HCEC 1CT (cell line): Measurements from ENCODE around the gene NR2F2.

Experiments
- DNase-seq: peaks from one replicate; pipeline ENCODE4 v3.0.0-alpha.2; 2017

The NR2F2 gene

GRCh38 chr15:96355568-96356187 is 25.2 kb downstream of the NR2F2 start:
- DNase-seq = no peak

DNA sequence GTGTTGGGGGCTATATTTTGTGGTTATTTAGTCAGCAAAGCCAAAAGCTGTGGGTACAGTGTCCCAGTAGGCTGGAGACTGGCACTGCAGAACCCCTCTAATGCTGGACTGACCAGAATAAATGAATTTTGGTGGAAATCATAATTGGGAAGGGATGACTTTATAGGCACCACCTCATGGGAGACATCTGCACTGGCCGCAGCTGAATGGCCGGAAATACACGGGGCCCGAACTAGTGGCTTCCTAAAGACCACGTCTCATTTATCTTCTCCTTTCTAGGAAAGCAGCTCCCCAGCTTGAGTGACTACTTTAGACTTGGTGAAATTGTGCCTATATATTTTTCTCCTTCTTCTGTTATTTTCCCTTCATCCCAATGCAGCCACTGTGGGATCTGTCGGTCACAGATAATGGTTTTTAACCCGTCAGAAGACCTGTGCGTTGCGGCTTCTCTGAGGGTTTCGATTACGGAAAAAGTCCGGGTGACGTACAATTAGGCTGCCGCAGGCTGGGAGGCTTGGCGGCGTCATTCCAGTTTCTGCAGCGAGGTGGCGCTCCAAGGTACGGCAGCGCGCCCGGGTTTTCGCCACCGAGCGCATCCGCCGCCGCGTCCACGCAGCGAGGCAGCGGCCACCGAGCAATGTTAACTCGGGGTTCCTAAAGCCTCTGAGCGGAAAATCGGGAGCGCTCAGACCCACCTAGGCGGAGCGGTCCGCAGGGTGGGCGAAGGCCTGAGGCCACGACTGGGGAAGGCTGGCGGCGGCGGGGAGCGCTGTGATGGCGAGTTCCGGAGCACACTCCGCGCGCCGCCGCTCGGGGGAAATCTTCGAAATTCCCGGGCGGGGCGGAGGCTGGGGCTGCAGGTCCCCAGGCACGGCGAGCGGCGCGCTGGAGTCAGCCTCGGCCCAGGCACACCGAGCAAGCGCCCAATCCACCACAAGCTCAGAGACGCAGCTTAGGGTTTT is 26.3 kb downstream of the NR2F2 start:
- peak; percentile 80 for DNase-seq

- no peak for DNase-seq
Measured at GRCh38 chr15:96358001-96358801, 27.7 kb downstream of the NR2F2 start.

GRCh38 chr15:96358821-96359615 is 28.5 kb downstream of the NR2F2 start:
- no peak for DNase-seq

- peak; percentile 59 for DNase-seq
Measured at GRCh38 chr15:96359616-96360521, 29.4 kb downstream of the NR2F2 start.

GRCh38 chr15:96360581-96361308 is 30.2 kb downstream of the NR2F2 start:
- no peak for DNase-seq

- no peak for DNase-seq
Measured at GRCh38 chr15:96361309-96362010, 31.0 kb downstream of the NR2F2 start.

DNA sequence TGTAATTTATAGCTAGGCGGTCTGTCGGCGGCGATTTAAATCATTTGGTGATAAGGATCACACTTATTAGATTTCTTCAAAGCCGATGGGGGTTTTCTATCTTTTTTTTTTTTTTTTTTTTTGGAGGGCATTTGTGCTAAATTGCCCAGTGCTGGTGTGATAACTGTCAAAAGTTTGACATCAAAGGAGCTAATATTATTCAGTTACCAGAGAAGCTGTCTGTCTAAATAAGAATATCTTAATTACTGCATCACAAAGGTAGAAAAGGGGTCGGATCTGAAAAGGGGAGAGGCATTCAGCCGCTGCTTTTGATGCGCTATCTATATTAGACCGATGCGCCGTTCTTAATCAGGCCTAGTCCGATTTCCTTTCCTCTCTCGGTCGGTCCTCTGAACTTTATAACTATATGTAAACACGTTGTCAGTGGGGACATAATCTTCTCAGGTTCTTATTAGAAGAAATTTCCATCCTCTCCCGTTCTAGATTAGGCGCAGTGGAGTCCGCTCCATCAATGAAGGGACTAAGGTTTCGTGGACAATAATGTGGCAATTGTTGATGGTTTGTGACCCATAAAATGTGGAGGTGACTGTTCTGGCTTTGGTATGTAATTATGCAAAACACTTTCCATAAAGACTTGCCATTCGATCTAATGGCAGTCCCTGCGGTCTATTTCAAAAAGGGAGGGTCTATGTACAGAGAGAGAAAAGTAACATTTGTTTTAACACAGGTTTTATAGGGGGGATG is 31.7 kb downstream of the NR2F2 start:
- no peak for DNase-seq

- DNase-seq = no peak
Measured at GRCh38 chr15:96362755-96363651, 32.5 kb downstream of the NR2F2 start.

DNA sequence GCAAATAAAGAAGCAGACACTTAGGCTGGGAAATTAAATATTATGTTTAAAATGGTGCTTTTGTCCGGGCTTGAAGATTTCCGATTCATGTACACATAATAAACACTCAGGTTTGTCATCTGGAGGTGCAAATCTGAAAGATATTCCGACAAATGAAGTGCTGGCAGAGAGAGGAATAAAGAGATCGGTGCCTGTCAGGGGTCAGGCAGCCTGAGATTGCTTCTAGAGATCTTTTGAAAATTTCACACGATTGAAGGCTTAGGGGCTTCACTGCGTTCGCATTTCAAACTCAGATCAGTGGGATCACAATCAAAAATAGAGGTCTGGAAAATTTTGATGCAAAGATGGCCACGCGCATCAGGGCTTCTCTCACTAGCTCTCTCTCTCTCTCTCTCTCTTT is 33.2 kb downstream of the NR2F2 start:
- no peak for DNase-seq

- DNase-seq = no peak
Measured at GRCh38 chr15:96365781-96366525, 35.5 kb downstream of the NR2F2 start.

DNA sequence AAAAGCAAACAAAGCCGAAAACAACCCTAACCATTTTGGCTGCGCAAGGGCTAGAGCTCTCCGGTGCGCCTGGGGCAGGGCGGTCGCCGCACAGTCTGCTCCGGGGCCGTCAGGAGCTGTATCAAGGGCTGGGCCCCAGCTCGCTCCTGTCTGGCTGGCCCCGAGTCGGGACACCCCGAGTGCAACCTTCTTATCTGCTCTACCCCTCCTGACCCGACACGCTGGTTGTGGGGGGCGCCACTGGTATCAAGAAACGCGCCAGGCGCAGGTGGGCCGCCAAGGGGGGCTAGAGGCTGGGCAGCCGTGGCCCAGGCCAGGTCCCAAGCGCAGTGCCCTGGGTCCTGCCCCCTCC is 36.0 kb downstream of the NR2F2 start:
- DNase-seq = no peak

DNA sequence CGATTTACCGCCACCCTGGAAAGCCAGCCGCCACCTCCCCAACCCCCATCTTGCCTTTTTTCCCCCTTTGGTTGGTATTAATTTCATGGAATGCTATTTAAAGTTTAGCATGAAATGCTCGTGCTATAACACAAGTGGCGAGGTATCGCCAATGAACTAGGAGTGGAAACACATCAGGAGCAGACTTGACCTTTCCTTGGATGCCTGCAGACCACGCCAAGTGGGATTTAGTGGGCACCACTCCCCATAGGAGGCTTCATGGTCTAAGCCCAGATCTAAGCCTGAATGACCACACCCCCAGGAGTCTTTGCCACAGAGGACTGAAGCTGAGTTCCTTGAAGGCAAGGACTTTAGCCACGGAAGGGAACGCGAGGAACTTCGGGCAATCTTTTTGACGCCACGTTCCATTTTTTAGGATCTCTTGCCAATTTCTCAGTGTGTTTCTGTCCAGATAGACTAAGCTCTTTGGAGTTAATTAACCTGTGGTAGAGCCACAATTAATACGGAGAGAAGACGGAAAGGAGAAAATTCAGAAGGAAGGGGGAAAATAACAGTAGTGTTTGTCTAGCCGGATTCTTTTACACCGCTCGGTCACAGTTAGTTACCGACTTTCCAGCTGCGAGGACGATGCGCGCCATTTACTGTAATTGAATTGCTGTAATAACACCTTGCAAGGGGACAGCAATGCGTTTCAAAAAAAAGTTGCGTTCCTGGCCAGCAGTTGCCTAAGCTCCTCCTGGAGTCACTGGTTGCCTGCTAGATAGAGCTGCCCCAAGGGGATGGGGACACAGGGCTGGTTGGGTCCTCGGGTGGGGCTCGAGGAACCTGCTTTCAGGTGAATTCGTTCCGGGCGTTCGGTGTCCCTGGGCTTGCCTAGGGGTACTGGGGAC is 37.1 kb downstream of the NR2F2 start:
- no peak for DNase-seq

DNA sequence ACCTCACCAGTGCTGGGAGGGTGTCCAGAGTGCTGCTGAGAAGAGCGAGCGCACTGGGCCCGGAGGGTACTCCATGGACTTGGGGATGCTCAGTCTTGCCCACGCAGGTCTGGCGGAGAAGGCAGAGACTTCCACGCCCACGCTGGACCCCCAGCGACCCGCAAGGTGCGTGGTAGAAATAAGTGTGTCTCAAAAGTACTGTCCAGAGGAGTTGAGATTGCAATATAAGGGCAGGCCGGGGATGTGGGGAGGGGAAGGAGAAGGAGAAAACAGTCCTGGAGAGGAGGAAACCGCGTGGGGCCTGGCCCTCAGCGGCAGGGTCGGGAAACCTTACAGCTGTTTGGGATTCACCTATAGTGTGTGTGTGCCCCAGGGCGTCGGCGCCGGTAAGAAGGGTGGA is 38.9 kb downstream of the NR2F2 start:
- no peak for DNase-seq

GRCh38 chr15:96369825-96370621 is 39.5 kb downstream of the NR2F2 start:
- no peak for DNase-seq

DNA sequence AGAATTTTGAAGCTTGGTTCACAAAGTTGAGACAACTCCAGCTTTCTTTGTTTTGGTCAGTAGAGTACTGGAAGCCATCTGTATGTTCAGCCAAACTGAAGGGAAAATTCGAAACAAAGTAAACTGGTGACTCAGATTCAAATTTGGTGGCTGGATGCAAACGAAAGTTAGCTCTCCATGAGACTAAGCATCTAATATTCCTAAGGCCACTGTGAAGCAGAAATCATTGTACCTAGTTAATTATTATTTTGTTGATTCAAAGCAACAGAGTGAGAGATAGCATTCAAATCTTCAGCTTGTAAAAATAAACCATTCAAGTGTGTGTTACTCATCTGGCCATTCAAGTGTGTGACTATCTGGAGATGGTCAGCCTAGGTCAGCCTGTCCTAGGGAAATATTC is 42.1 kb downstream of the NR2F2 start:
- no peak for DNase-seq
